GM12878 (cell line): ENCODE data around the gene BCO1. TPM values are rescaled to one million over a fixed set of nuclear protein-coding genes. Genes with fewer than 3 reads are reported as not detected.

Experiments
- ATAC-seq: fragments of 200-7000 bp; cut with Tn5 transposase; 3 replicates; pipeline ENCODE4 v1.9.1; 2020; ENCODE audit warnings: mild to moderate bottlenecking, moderate library complexity
- BruUV-seq: library from RNA; stranded (reverse); fragments of 400-500 nt; replicated peaks from 2 replicates; lab custom pipeline; 2021; lab: Mats Ljungman, UMichigan
- CTCF ChIA-PET: fragments of 300-600 bp; sonication (Branson Sonifier 250); formaldehyde crosslinking; extraction: SDS; loops from one replicate; lab custom pipeline; 2021; ENCODE audit warnings: inconsistent platforms; lab: Yijun Ruan, JAX
- POLR2A ChIA-PET: fragments of 350-600 bp; formaldehyde crosslinking; extraction: SDS; loops from one replicate; lab custom pipeline; 2021; ENCODE audit warnings: inconsistent platforms; lab: Charles Lee
- RAD21 ChIA-PET: fragments of 300-600 bp; sonication (Branson Sonifier 250); formaldehyde crosslinking; loops from one replicate; lab custom pipeline; 2023; ENCODE audit warnings: antibody characterized with exemption; ENCODE audit not compliant: unreplicated experiment; lab: Charles Lee
- SMC1A ChIA-PET: fragments of 300-600 bp; sonication (Branson Sonifier 250); formaldehyde crosslinking; loops from one replicate; lab custom pipeline; 2023; ENCODE audit not compliant: unreplicated experiment, uncharacterized antibody; lab: Charles Lee
- DNase-seq: peaks from one replicate; pipeline ENCODE4 v3.0.0-alpha.2; 2011; ENCODE audit warnings: low read depth, low spot score
- FAIRE-seq: peaks from 3 replicates; lab custom pipeline; 2011; peaks lifted over from hg19 to GRCh38; lab: Jason Lieb, UNC
- H2AFZ ChIP-seq: 2 replicates; pipeline ENCODE4 v1.6.0; 2011; ENCODE audit warnings: low read depth, low read length, control low read depth; ENCODE audit not compliant: control insufficient read depth
- H3K27ac ChIP-seq: 2 replicates; pipeline ENCODE4 v1.5.1; 2011; ENCODE audit warnings: control low read depth; ENCODE audit not compliant: control insufficient read depth, insufficient read depth
- H3K27me3 ChIP-seq, 2 experiments: replicated peaks in 1 of 2; 2 replicates each; pipeline versions ENCODE4 v1.6.0 to v1.6.1; 2011; ENCODE audit warnings: low read length in 1 of 2; ENCODE audit not compliant: control insufficient read depth in 2 of 2, insufficient read depth in 2 of 2
- H3K36me3 ChIP-seq, 2 experiments: 2 replicates each; pipeline ENCODE4 v1.5.1; 2011; ENCODE audit warnings: low read length in 1 of 2; ENCODE audit not compliant: control insufficient read depth in 2 of 2, insufficient read depth in 2 of 2
- H3K4me1 ChIP-seq: 2 replicates; pipeline ENCODE4 v1.6.1; 2011; ENCODE audit warnings: mild to moderate bottlenecking, low read length, moderate library complexity, mixed read lengths; ENCODE audit not compliant: control insufficient read depth, insufficient read depth
- H3K4me2 ChIP-seq: 2 replicates; pipeline ENCODE4 v1.6.0; 2011; ENCODE audit warnings: control low read depth; ENCODE audit not compliant: control insufficient read depth, insufficient read depth
- H3K4me3 ChIP-seq: fragments of 200-600 bp; sonication (generic); 2 replicates; pipeline ENCODE4 v1.5.1; 2016
- H3K79me2 ChIP-seq: 2 replicates; pipeline ENCODE4 v1.6.0; 2011; ENCODE audit warnings: low read length; ENCODE audit not compliant: control insufficient read depth, insufficient read depth
- H3K9ac ChIP-seq: 2 replicates; pipeline ENCODE4 v1.8.0; 2011; ENCODE audit warnings: low read length, control low read depth, mixed read lengths; ENCODE audit not compliant: control insufficient read depth, insufficient read depth
- H3K9me3 ChIP-seq: replicated peaks from 3 replicates; pipeline ENCODE4 v1.5.1; 2011; ENCODE audit warnings: mild to moderate bottlenecking, low read length; ENCODE audit not compliant: control insufficient read depth, insufficient read depth
- H4K20me1 ChIP-seq: 2 replicates; pipeline ENCODE4 v1.6.0; 2011; ENCODE audit not compliant: control insufficient read depth, insufficient read depth
- ATF7 ChIP-seq: fragments of 450-650 bp; IDR thresholded peaks from 2 replicates; pipeline ENCODE4 v1.6.1; 2016; ENCODE audit warnings: low read depth, mild to moderate bottlenecking
- CUX1 ChIP-seq: IDR thresholded peaks from 2 replicates; pipeline ENCODE4 v1.6.1; 2012; ENCODE audit warnings: improper control_type of control experiment, low read depth, low read length; ENCODE audit not compliant: insufficient replicate concordance
- E4F1 ChIP-seq: fragments of 450-650 bp; IDR thresholded peaks from 2 replicates; pipeline ENCODE4 v1.6.1; 2018; ENCODE audit warnings: borderline replicate concordance, mild to moderate bottlenecking; ENCODE audit not compliant: partially characterized antibody
- EGR1 ChIP-seq, 2 experiments: IDR thresholded peaks; 1 replicate in 1 of 2; 2 replicates in 1 of 2; pipeline ENCODE4 v1.6.1; 2011 to 2012; ENCODE audit warnings: low read depth in 2 of 2, low read length in 2 of 2, borderline replicate concordance in 1 of 2, mild to moderate bottlenecking in 1 of 2, moderate library complexity in 1 of 2
- ESRRA ChIP-seq: IDR thresholded peaks from 2 replicates; pipeline ENCODE4 v1.6.1; 2012; ENCODE audit warnings: mild to moderate bottlenecking, low read length, improper control_type of control experiment
- MAX ChIP-seq: IDR thresholded peaks from 2 replicates; pipeline ENCODE4 v1.6.1; 2012; ENCODE audit warnings: low read depth, low read length, improper control_type of control experiment
- MLLT1 ChIP-seq: fragments of 450-650 bp; IDR thresholded peaks from 2 replicates; pipeline ENCODE4 v1.6.1; 2016; ENCODE audit warnings: mild to moderate bottlenecking
- POLR2AphosphoS5 ChIP-seq: IDR thresholded peaks from 2 replicates; pipeline ENCODE4 v1.6.1; 2011; ENCODE audit warnings: mild to moderate bottlenecking, low read length, inconsistent platforms
- SIN3A ChIP-seq: IDR thresholded peaks from 2 replicates; pipeline ENCODE4 v1.6.1; 2012; ENCODE audit warnings: low read depth, low read length, improper control_type of control experiment
- SUPT20H ChIP-seq: IDR thresholded peaks from 2 replicates; pipeline ENCODE4 v1.6.1; 2011; ENCODE audit warnings: low read depth, mild to moderate bottlenecking, low read length, moderate library complexity, borderline replicate concordance; ENCODE audit not compliant: control insufficient read depth
- ZBTB33 ChIP-seq: fragments of 450-650 bp; IDR thresholded peaks from 2 replicates; pipeline ENCODE4 v1.6.1; 2017; ENCODE audit warnings: mild to moderate bottlenecking
- ZNF24 ChIP-seq: fragments of 450-650 bp; IDR thresholded peaks from 2 replicates; pipeline ENCODE4 v1.6.1; 2017; ENCODE audit warnings: antibody characterized with exemption, mild to moderate bottlenecking
- WGBS: methylation state at CpG from one replicate; pipeline ENCODE4 v1.1.6; 2016; ENCODE audit warnings: low lambda C conversion rate; ENCODE audit not compliant: insufficient replicate concordance, insufficient coverage; ENCODE audit errors: missing lambda C conversion rate; 5-methylcytosine and 5-hydroxymethylcytosine counted together
- in situ Hi-C: fragments of 300-500 bp; cut with MboI; formaldehyde crosslinking; loops from 9 replicates; pipeline ENCODE4 v1.14.3; 2018; ENCODE audit warnings: mixed read lengths
- intact Hi-C: fragments of 100-400 bp; cut with micrococcal nuclease; formaldehyde crosslinking; loops from one replicate; pipeline ENCODE4 v1.14.2; 2022; ENCODE audit not compliant: unreplicated experiment
- polyA plus RNA-seq, 11 experiments: library from polyadenylated mRNA; depleted of rRNA in 4 of 11; unstranded in 6 of 11; stranded (reverse) in 5 of 11; fragments of >200 nt; fragmentation: Nextera tagmentation in 4 of 11; fragmentation: Illumina TruSeq in 1 of 11; extraction: Ambion mirVana in 4 of 11; extraction: Trizol in 1 of 11; gene quantifications; 1 replicate in 1 of 11; 2 replicates in 10 of 11; pipeline versions ENCODE4 v1.2.1 to v1.2.3, GENCODE V29; 2011 to 2016; ENCODE audit warnings: inconsistent platforms in 2 of 11, missing spikeins in 2 of 11, low read depth in 1 of 11
- total RNA-seq, 4 experiments: library from RNA; depleted of rRNA in 3 of 4; stranded (reverse); fragments of >200 nt in 3 of 4; fragmentation: Illumina TruSeq in 1 of 4; extraction: Trizol in 1 of 4; gene quantifications; 2 replicates each; pipeline versions ENCODE4 v1.2.1 to v1.2.3, GENCODE V29; 2013 to 2021

Gene BCO1
- total and polyA plus RNA-seq, 10 of the 15 experiments (the other 5 are each of a cell fraction or from before 2014, with no cell fraction given) = 0.09 to 0.21 (median 0.14) TPM; not detected in 7

- peaks cover 0 to 2% of the 10 kb centered on the region in 2 experiments; a peak in 2 of 4 replicates for H3K27me3 ChIP-seq
- BruUV-seq = no TSS peak
- no peaks in the 10 kb centered on the region for H3K9me3 ChIP-seq
- FAIRE-seq (no peak), DNase-seq (no peak), ATAC-seq (no peak)
- POLR2A ChIA-PET = no interaction called here
- no peak overlapping the region for H3K4me3 ChIP-seq
- intact Hi-C loops (no loop called here), in situ Hi-C loops (no loop called here)
- H3K4me2 ChIP-seq = no peak overlapping the region
- no peak overlapping the region for H3K27ac ChIP-seq
- H3K79me2 ChIP-seq = no peaks in the 10 kb centered on the region
- CTCF ChIA-PET = no interaction called here
- SMC1A ChIA-PET = no interaction called here
- no peak overlapping the region for H2AFZ ChIP-seq
- H3K4me1 ChIP-seq = no peaks in the 10 kb centered on the region
- WGBS = 2% methylated on average over 3 of the region's 3 CpGs
- RAD21 ChIA-PET = interaction anchor here (0.5 kb wide), 1 partner anchor 70 kb away, joined by 5 read pairs; no protein-coding TSS in a partner anchor
- no peak overlapping the region for H3K9ac ChIP-seq
- no peaks in the 10 kb centered on the region for H3K36me3 ChIP-seq
- H4K20me1 ChIP-seq = no peaks in the 10 kb centered on the region
- no peak for TF ChIP-seq MAX
- TF ChIP-seq ZBTB33 = no peak
- no peak for TF ChIP-seq CUX1
- TF ChIP-seq POLR2AphosphoS5 = no peak
- no peak for TF ChIP-seq E4F1
- no peak for TF ChIP-seq EGR1 (IDR thresholded peaks at IDR 0.05; ENCODE audit: borderline replicate concordance in 1 of 2, low read depth in 2 of 2, low read length in 2 of 2)
- TF ChIP-seq MLLT1 = no peak
- no peak for TF ChIP-seq ATF7
- no peak for TF ChIP-seq ZNF24
- no peak for TF ChIP-seq SIN3A
- TF ChIP-seq ESRRA = no peak
- TF ChIP-seq SUPT20H = no peak
These were observed 37.8 kb downstream of the BCO1 start for GRCh38 chr16:81276323-81276722.
